PC-3 (cell line): ENCODE measurements around the gene PAGR1. TPM values are rescaled to one million over a fixed set of nuclear protein-coding genes. Genes with fewer than 3 reads are reported as not detected.

Experiments
- ATAC-seq: fragments of 200-7000 bp; cut with Tn5 transposase; 2 replicates; pipeline ENCODE4 v1.9.1; 2020; ENCODE audit warnings: mild to moderate bottlenecking, moderate library complexity
- BruUV-seq: library from RNA; stranded (reverse); fragments of 400-500 nt; replicated peaks from 2 replicates; lab custom pipeline; 2021; lab: Mats Ljungman, UMichigan
- CTCF ChIA-PET: fragments of 300-600 bp; sonication (Branson Sonifier 250); formaldehyde crosslinking; loops from one replicate; lab custom pipeline; 2022; ENCODE audit warnings: antibody characterized with exemption; lab: Charles Lee
- POLR2A ChIA-PET: fragments of 300-600 bp; sonication (Branson Sonifier 250); formaldehyde crosslinking; loops from one replicate; lab custom pipeline; 2022; ENCODE audit warnings: antibody characterized with exemption; ENCODE audit not compliant: unreplicated experiment; lab: Charles Lee
- DNase-seq: peaks from one replicate; pipeline ENCODE4 v3.0.0-alpha.2; 2015
- H2AFZ ChIP-seq: fragments of 300-600 bp; sonication (generic); 2 replicates; pipeline ENCODE4 v1.6.0; 2016; ENCODE audit warnings: antibody characterized with exemption, low read length
- H3F3A ChIP-seq: fragments of 300-600 bp; sonication (generic); one replicate; pipeline ENCODE4 v1.6.0; 2017; ENCODE audit warnings: antibody characterized with exemption, low read length, control low read depth, mild to moderate bottlenecking; ENCODE audit not compliant: unreplicated experiment
- H3K27ac ChIP-seq: fragments of 300-600 bp; sonication (generic); 2 replicates; pipeline ENCODE4 v1.5.1; 2016; ENCODE audit warnings: mild to moderate bottlenecking, low read length
- H3K27me3 ChIP-seq: fragments of 300-600 bp; sonication (generic); 2 replicates; pipeline ENCODE4 v1.6.1; 2016; ENCODE audit warnings: low read length, mixed read lengths
- H3K36me3 ChIP-seq: fragments of 300-600 bp; sonication (generic); 2 replicates; pipeline ENCODE4 v1.6.1; 2016; ENCODE audit warnings: low read depth, mixed run types, low read length, mixed read lengths
- H3K4me1 ChIP-seq: fragments of 300-600 bp; sonication (generic); 2 replicates; pipeline ENCODE4 v1.5.1; 2016; ENCODE audit warnings: low read length; ENCODE audit not compliant: insufficient read depth
- H3K4me2 ChIP-seq: fragments of 300-600 bp; sonication (generic); 2 replicates; pipeline ENCODE4 v1.6.0; 2016; ENCODE audit warnings: low read length
- H3K4me3 ChIP-seq: fragments of 300-600 bp; sonication (generic); 2 replicates; pipeline ENCODE4 v1.5.1; 2016; ENCODE audit warnings: mild to moderate bottlenecking, low read length, mixed read lengths
- H3K79me2 ChIP-seq: fragments of 300-600 bp; sonication (generic); 2 replicates; pipeline ENCODE4 v1.6.1; 2017; ENCODE audit warnings: low read length, mixed read lengths
- H3K9ac ChIP-seq: fragments of 300-600 bp; sonication (generic); 2 replicates; pipeline ENCODE4 v1.6.0; 2016; ENCODE audit warnings: mild to moderate bottlenecking, low read length
- H3K9me2 ChIP-seq: fragments of 300-600 bp; sonication (generic); replicated peaks from 2 replicates; pipeline ENCODE4 v1.6.1; 2016; ENCODE audit warnings: mixed run types, low read length, mixed read lengths
- H3K9me3 ChIP-seq: fragments of 300-600 bp; sonication (generic); 2 replicates; pipeline ENCODE4 v1.6.1; 2016; ENCODE audit warnings: low read length, mixed read lengths
- H4K20me1 ChIP-seq: fragments of 300-600 bp; sonication (generic); 2 replicates; pipeline ENCODE4 v1.6.1; 2016; ENCODE audit warnings: low read length, mixed read lengths
- CTCF ChIP-seq: fragments of 300-600 bp; sonication (generic); conservative IDR thresholded peaks from 2 replicates; pipeline ENCODE4 v1.5.1; 2017; ENCODE audit warnings: antibody characterized with exemption, low read depth, mild to moderate bottlenecking, low read length
- EZH2 ChIP-seq: fragments of 300-600 bp; sonication (generic); IDR thresholded peaks from one replicate; pipeline ENCODE4 v1.6.1; 2017; ENCODE audit warnings: antibody characterized with exemption, mild to moderate bottlenecking, low read length; ENCODE audit not compliant: unreplicated experiment
- EZH2phosphoT487 ChIP-seq: fragments of 300-600 bp; sonication (generic); IDR thresholded peaks from 2 replicates; pipeline ENCODE4 v1.6.1; 2018; ENCODE audit warnings: mild to moderate bottlenecking, antibody characterized with exemption, low read length, borderline replicate concordance
- intact Hi-C: fragments of 100-400 bp; cut with micrococcal nuclease; formaldehyde crosslinking; loops from 2 replicates; pipeline ENCODE4 v1.9.0; 2023
- total RNA-seq: library from RNA; depleted of rRNA; stranded (reverse); fragments of >200 nt; gene quantifications from 2 replicates; pipeline ENCODE4 v1.2.3, GENCODE V29; 2014

Gene PAGR1
- total RNA-seq, 1 experiment from 2014 or later: 53.8 TPM

- CTCF ChIA-PET: interaction anchor here (0.6 to 0.9 kb wide), 2 partner anchors 12 to 44 kb away, joined by 3 read pairs; no protein-coding TSS in a partner anchor
Observed at GRCh38 chr16:29804455-29805231, 11.3 kb upstream of the PAGR1 start.

GRCh38 chr16:29805232-29806098 is 10.5 kb upstream of the PAGR1 start:
- intact Hi-C loops: loop anchor here (5.0 kb wide), 1 partner anchor 103 kb away; no protein-coding TSS in a partner anchor
- ChIA-PET CTCF (no interaction called here), POLR2A (interaction anchor here (0.5 kb wide), 1 partner anchor 9 kb away, joined by 4 read pairs; no protein-coding TSS in a partner anchor)
- Histone ChIP-seq H3K9me2 (no peaks in the 10 kb centered on the region), H3K4me2 (peak overlapping the region; percentile 89), H3K27ac (peak overlapping the region; percentile 75), H3K9me3 (no peaks in the 10 kb centered on the region), H3K36me3 (peaks cover 10% of the 10 kb centered on the region; the same call in 1 of the 2 replicates), H3K4me3 (peak overlapping the region; percentile 68), H3K4me1 (peaks cover 29% of the 10 kb centered on the region), H3F3A (no peaks in the 10 kb centered on the region), H4K20me1 (0 out of 2 replicates have a peak, but pooled peaks cover 6% of the 10 kb centered on the region), H3K9ac (peak overlapping the region; percentile 79), H3K79me2 (peaks cover 32% of the 10 kb centered on the region), H2AFZ (peak overlapping the region; percentile 61), H3K27me3 (no peaks in the 10 kb centered on the region)
- ATAC-seq: peak; percentile 45
- peak; percentile 93 for DNase-seq
- TF ChIP-seq EZH2 (no peak), CTCF (no peak), EZH2phosphoT487 (no peak)
- no TSS peak for BruUV-seq

More at GRCh38 chr16:29804455-29805231, 11.3 kb upstream of the PAGR1 start:
- Histone ChIP-seq H3K9me2 (no peaks in the 10 kb centered on the region), H3K9me3 (no peaks in the 10 kb centered on the region), H3K4me1 (peaks cover 22% of the 10 kb centered on the region), H3K79me2 (peaks cover 26% of the 10 kb centered on the region), H3K9ac (peak overlapping the region; percentile 79), H3K4me2 (peak overlapping the region; percentile 89), H2AFZ (peak overlapping the region; percentile 61), H4K20me1 (0 out of 2 replicates have a peak, but pooled peaks cover 6% of the 10 kb centered on the region), H3K4me3 (peak overlapping the region; percentile 68), H3K27ac (peak overlapping the region; percentile 75), H3K27me3 (no peaks in the 10 kb centered on the region), H3K36me3 (peaks cover 13% of the 10 kb centered on the region; the same call in 1 of the 2 replicates), H3F3A (no peaks in the 10 kb centered on the region)
- no peak for ATAC-seq
- POLR2A ChIA-PET: interaction anchor here (0.6 to 0.7 kb wide), 3 partner anchors 12 to 84 kb away, joined by 3 to 12 read pairs (median 4); no protein-coding TSS in a partner anchor
- TSS peak; percentile 83 for BruUV-seq
- intact Hi-C loops: loop anchor here (5.0 kb wide), 1 partner anchor 102 kb away; no protein-coding TSS in a partner anchor
- no peak for DNase-seq
- no peak for TF ChIP-seq EZH2
